ENCODE measurements around the gene NRP1.
"Not testable (repeated sequence)": the region's sequence is repeated elsewhere in the genome, so short reads cannot be mapped to it uniquely, and the experiment has no call there.

Gene NRP1

GRCh38 chr10:33325929-33326328, 8.5 kb downstream of the NRP1 start:
- no peak for DNase-seq (ENCODE audit: extremely low read depth in 1 of 2, low read depth in 1 of 2)

DNA sequence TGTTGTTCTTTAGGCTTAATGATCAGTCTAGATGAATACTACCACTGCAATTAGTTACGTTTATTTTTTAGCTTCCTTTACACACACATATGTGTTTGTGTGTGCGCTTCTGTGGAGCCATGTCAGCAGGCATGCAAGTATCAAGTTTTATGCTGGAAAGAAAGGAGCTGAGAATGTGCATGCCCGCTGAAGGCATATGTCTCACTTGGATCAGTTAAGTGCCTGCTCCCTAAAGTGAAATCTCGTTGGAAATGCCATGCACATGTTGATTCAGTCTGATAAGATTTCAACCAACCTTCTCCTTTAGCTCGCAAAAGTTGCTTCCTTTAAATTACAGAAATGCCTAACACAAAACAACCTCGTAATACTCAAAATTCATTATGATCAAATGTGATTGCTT, 10.7 kb downstream of the NRP1 start:
- no peak for DNase-seq (ENCODE audit: extremely low read depth in 1 of 2, low read depth in 1 of 2)

DNA sequence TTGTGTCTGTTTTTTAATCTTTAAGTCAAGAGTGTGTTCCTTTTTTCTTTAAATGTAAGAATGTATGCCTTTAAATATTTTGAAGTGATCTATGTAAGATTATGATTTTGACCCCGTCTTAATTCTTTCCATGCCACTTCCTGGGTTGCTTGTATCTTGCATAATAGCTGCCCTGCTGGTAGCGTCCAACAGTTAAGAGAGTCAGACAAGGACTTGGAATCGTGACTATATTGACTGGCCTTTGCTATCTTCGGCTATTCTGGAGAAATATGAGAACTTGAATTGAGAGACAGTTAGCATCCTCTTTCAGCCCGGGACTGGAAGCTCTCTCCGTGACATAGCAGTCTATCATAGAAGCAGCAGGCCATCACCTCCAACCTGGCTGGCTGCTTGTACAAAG, 13.0 kb downstream of the NRP1 start:
- no peak for DNase-seq (ENCODE audit: extremely low read depth in 1 of 2, low read depth in 1 of 2)

GRCh38 chr10:33320288-33320687, 14.2 kb downstream of the NRP1 start:
- no peak for DNase-seq (ENCODE audit: extremely low read depth in 1 of 2, low read depth in 1 of 2)

GRCh38 chr10:33315891-33316290, 18.6 kb downstream of the NRP1 start:
- no peak for DNase-seq (ENCODE audit: extremely low read depth in 1 of 2, low read depth in 1 of 2)

DNA sequence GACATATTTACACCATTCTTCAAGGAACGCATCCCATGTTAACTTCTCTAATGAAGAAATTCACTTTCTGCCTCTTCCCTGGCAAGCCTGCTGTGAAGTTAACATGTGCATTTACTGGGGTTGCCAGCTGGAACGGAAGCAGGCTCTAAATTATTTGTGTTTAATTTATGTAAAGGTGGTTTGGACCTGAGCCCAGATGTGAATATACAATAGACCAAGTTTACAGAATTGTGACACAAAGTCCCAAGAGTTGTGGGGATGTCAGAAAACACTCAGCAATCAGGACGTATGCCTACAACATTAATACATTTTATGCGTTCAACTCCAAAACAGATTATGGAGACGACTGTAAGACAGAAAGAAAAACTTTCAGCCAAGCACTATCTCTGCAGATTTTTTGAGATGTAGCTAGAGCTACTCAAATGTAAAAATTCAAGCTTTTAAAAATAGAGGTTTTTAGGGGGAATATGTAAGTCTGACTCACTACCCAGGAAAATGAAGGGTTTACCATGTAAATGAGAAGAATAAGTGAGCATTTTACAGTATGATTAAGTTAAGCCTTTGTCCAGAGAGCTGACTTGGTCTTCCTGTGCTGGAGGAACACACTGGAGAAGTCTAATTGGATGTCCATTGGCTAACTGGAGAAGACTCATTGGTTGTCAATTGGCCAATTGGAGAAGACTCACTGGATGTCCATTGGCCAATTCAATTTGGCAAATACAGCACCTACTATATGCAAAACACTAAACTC, 19.5 kb downstream of the NRP1 start:
- no peak for DNase-seq (ENCODE audit: extremely low read depth in 1 of 2, low read depth in 1 of 2)

DNA sequence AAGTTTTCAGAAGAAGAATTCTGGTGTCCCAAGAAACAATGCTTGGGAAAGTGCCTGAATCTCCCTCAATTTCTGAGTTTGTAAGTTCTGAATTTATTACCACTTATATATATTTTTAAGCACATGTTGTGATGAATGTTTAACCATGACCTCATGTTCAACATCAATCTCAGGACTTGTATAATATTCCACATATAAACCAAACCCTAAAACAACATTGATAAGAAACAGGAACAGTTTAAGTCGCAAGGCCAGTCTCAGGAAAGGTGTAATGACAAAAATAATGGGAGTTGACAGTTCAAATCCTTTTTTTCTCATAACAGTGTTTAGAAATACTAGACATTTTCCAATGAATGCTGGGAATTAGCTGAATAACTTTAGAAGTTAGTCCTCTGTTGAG, 22.8 kb downstream of the NRP1 start:
- DNase-seq (ENCODE audit: extremely low read depth in 1 of 2, low read depth in 1 of 2), result no peak

GRCh38 chr10:33310853-33311252, 23.6 kb downstream of the NRP1 start:
- DNase-seq (ENCODE audit: extremely low read depth in 1 of 2, low read depth in 1 of 2), result no peak

GRCh38 chr10:33309406-33309805, 25.1 kb downstream of the NRP1 start:
- no peak for DNase-seq (ENCODE audit: extremely low read depth in 1 of 2, low read depth in 1 of 2)

DNA sequence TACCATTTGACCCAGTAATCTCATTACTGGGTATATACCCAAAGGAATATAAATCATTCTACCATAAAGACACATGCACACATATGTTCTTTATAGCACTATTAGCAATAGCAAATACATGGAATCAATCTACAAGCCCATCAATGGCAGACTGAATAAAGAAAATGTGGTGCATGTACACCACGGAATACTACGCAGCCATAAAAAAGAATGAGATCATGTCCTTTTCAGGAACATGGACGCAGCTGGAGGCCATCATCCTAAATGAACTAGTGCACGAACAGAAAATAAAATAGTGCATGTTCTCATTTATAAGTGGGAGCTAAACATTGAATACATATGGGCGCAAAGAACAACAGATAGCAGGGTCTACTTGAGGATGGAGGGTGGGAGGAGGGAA, 26.6 kb downstream of the NRP1 start:
- DNase-seq (ENCODE audit: extremely low read depth in 1 of 2, low read depth in 1 of 2), result no peak

- no peak for DNase-seq (ENCODE audit: extremely low read depth in 1 of 2, low read depth in 1 of 2)
Measured at GRCh38 chr10:33306701-33307519, 27.6 kb downstream of the NRP1 start.

GRCh38 chr10:33306126-33306525, 28.3 kb downstream of the NRP1 start:
- no peak for DNase-seq (ENCODE audit: extremely low read depth in 1 of 2, low read depth in 1 of 2)

DNA sequence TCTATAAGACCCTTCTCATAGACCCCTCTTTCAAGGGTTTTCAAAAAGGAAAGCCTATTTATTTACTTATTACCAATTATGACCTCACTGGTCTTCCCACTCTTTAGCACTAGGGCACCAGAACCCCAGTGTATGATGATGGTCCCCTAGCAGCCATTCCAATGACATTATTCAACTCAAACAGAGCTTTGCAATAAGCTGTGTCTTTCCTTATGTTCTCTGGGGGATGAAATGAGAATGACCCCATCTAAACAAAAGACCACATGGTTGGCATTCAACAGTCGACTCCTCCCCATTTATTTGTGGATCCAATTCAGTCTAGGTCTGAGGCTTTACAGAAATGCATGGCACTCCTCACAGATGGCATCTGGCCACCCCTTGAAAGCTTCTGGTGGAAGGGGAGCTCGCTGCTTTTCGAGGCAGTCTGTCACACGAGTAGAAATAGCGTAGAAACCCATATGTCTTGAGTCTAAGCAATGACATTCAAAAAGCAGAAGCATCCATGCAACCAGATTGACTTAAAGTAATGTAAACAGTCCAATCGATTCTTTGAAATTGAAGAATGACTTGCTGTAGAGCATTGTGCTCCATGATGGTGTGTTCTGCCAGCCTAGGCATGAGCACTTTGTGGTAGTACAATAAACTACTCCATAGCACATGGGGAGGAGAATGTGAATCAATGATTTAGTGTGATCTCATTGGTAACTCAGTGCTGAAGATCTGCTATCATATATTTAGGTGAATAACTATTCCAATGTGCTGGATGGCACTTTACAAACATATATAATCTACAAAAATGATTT, 29.8 kb downstream of the NRP1 start:
- DNase-seq (ENCODE audit: extremely low read depth in 1 of 2, low read depth in 1 of 2), result no peak

- no peak for DNase-seq (ENCODE audit: extremely low read depth in 1 of 2, low read depth in 1 of 2)
Measured at GRCh38 chr10:33303988-33304387, 30.5 kb downstream of the NRP1 start.

DNA sequence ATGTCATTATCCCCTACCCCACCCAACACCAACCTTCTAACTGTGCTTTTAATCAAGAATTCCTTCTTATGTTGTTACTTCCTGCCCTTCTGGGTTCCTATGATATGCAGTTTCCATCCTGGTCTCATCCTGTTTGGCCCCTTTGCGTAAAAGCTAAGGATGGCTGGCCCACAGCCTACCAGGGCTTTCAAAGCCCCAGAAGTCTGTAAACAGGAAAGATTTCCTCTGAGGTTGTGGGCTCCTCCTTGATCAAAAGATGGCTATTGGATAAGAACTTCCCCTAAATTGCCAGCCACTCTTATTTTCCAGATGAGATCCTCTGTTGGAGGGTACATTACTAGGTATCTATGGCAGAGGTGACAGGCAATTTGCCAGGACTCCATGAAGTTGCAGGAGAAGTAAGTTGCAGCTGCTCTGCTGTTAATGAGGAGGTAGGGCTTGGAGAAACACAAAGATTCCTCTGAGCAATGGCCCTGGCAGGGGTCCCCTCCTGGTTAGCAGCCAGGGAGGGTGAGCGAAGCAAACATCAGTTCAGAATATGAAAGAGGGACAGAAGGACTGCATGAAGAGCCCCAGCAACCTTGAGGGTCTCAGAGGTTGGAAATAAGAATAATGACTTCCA, 32.1 kb downstream of the NRP1 start:
- no peak for DNase-seq (ENCODE audit: extremely low read depth in 1 of 2, low read depth in 1 of 2)

DNA sequence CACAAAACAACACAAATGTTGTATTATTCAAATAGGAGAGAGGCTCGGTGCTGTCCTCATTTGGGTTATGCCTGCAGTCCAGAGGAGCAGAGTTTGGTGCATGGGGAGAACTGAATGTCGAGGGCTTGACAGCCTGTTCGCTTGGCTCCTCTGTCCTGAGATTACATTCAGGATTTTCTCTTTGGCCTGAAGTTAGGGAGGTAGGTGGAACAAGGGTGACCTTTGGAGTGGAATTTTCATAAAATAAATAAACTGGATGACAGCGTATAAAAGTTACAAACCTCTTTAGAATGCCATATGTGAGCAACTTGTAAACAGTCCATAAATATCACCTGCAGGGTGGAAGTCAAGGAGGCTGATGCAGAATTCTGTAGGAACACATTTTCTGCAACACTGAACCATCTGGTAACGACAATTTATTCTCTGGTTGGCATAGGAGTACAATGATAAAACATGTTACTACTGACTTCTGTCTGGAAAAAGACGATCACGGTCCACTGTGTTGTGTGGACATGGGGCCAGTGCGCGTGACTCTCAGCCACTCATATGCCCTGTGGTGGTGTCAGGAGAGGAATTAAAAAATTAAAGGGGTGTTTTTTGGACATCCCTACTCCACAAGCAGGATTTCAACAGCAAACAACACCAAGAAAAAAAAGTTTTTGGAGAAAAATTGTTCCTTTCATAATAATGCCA, 33.2 kb downstream of the NRP1 start:
- no peak for DNase-seq (ENCODE audit: extremely low read depth in 1 of 2, low read depth in 1 of 2)

- not testable (repeated sequence) for DNase-seq (ENCODE audit: extremely low read depth in 1 of 2, low read depth in 1 of 2)
Measured at GRCh38 chr10:33300544-33300943, 33.9 kb downstream of the NRP1 start.

DNA sequence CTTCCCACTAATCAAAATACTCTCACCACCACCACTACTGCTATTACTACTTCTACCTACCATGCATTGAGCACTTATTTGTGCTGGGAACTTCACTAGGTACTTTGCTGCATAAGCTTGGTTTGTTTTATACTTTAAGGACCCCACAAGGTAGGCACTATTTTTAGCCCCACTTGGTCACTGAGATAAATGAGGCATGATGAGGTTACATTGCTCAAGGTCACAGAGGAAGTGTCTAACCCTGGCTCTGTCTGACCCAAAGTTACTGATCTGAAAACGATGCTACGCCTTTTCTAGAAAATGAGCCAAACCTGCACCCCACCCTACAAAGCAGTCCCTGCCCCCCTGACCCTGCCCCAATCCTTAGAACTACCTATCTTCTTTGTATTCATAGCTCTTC, 35.6 kb downstream of the NRP1 start:
- DNase-seq (ENCODE audit: extremely low read depth in 1 of 2, low read depth in 1 of 2), result no peak

DNA sequence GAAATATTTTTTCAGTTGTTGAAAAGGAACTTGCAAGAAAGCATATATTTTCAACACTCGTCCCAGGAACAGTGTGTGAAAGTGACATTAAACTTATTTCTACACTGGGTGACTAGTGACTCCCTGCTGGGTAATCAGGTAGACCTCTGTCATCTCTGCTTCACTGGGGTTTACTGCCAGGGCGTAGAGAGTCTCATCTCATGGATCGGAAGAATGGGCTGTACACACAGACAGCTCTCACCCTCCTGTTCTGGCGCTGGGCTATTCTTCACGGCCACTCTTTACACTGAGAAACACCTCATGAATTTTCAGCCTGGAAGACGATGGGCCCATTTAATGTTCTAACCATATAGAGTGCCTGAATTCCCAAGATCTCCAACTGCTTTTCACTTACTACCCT, 36.4 kb downstream of the NRP1 start:
- DNase-seq (ENCODE audit: extremely low read depth in 1 of 2, low read depth in 1 of 2), result no peak

DNA sequence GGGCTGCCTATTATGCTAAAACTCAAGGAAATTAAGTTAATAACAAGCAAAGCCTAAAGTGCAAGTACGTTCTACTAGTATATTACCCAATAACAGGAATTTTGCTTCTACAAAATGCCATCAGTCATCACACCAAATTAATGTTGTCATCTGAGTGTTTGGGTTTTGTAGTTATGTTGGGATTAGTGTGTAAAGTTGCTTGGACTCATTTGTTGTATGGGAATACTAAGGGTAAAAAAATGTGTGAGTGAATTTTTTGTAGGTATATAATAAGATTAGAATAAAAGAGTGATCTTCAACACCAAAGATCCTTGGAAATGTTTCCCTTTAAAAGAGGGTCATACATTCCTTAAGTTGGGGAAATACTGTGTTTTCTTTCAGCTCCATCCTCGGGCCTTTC, 38.6 kb downstream of the NRP1 start:
- DNase-seq (ENCODE audit: extremely low read depth in 1 of 2, low read depth in 1 of 2), result no peak
